VCaP (cell line): Measurements from ENCODE around the gene GRIN2B.

Source experiments
- H3K27ac ChIP-seq: fragments of 450-650 bp; 2 replicates; pipeline ENCODE4 v1.5.1; 2017
- CTCF ChIP-seq: fragments of 450-650 bp; conservative IDR thresholded peaks from 2 replicates; pipeline ENCODE4 v1.5.1; 2017; ENCODE audit warnings: mild to moderate bottlenecking, moderate library complexity

GRIN2B gene

GRCh38 chr12:13945641-13946040 is 35.8 kb downstream of the GRIN2B start:
- no peak overlapping the region for H3K27ac ChIP-seq
- no peak for TF ChIP-seq CTCF

- TF ChIP-seq CTCF: no peak
- H3K27ac ChIP-seq: no peak overlapping the region
These were observed 36.2 kb downstream of the GRIN2B start for GRCh38 chr12:13945236-13945635.

GRCh38 chr12:13942826-13943225 is 38.6 kb downstream of the GRIN2B start:
- no peak for TF ChIP-seq CTCF
- peak overlapping the region; percentile 45 for H3K27ac ChIP-seq

GRCh38 chr12:13941258-13942249 is 39.8 kb downstream of the GRIN2B start:
- TF ChIP-seq CTCF: peak; percentile 78
- H3K27ac ChIP-seq: peak overlapping the region; percentile 45

GRCh38 chr12:13940335-13940865 is 41.0 kb downstream of the GRIN2B start:
- no peak for TF ChIP-seq CTCF
- H3K27ac ChIP-seq: no peak overlapping the region; the same call in 1 of the 2 replicates

- TF ChIP-seq CTCF: no peak
These were observed 43.7 kb downstream of the GRIN2B start for GRCh38 chr12:13937735-13938134.

GRCh38 chr12:13935169-13935568 is 46.2 kb downstream of the GRIN2B start:
- no peak overlapping the region for H3K27ac ChIP-seq
- TF ChIP-seq CTCF: no peak

More at GRCh38 chr12:13937735-13938134, 43.7 kb downstream of the GRIN2B start:
- H3K27ac ChIP-seq: no peak overlapping the region
